GM19328 (cell line): ENCODE measurements around the gene MYO3B.

Experiments used
- ATAC-seq: cut with Tn5 transposase; IDR thresholded peaks from one replicate; pipeline ENCODE4 v1.9.1; 2021; ENCODE audit warnings: mild to moderate bottlenecking, moderate library complexity; ENCODE audit not compliant: unreplicated experiment

MYO3B gene

GRCh38 chr2:170501421-170502043 is 323.6 kb downstream of the MYO3B start:
- ATAC-seq, result no peak

GRCh38 chr2:170502361-170503130 is 324.6 kb downstream of the MYO3B start:
- ATAC-seq, result no peak

DNA sequence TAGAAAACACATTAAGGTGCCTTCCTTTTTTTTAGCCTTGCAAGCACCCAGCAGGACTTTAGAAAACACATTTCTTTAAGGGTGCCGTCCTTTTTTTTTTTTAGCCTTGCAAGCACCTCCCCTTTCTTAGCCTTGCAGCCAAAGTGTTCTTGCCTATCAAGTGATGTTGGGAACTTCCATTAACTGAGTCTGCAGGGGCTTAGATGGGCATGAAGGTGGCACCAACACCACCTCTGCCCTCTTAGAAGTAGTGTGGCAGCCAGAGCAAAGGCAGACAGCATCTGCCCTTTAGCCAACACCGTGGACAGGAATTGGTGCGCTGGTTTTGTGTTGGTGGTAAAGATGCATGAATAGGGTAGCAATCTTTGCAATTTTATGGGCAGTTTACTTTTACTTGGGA is 325.6 kb downstream of the MYO3B start:
- ATAC-seq, result no peak

DNA sequence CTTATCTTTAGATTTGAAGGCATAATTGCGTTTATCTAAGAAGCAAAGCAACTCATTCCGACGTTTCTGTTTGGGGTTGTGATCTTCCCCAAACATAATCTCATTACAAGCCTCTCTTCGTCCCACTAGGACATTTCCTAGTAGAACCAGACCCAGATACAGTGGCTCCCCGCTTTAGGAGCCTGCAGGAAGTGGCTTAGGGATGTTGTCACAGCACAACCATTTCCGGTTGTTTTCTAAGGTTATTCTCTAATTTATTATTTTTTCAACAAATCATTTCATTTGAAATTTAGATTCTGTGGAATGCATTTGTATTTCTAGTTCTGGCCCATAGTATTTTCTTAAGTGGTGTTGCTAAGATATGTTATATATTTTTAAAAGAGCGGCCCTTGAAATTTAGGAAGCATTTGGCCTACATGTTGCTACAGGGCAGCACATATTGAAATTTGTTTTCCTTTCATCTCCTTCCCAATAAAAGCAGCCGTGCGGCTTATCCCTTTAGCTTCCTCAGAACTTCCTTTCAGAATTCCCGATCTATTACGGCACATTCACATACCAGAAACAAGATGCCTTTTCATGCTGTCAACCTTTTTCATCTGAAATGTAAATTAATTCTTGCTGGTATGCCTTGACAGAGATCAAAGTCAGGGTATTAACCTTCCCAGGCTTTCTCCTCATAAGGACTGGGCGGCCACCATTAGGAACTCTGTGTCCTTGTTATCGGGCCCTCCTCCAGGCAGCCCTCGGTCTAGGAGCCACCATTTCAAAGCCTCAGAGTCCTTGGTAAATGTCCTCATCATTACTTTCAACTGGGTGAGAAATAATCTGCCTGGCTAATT is 326.2 kb downstream of the MYO3B start:
- no peak for ATAC-seq

GRCh38 chr2:170504810-170505145 is 326.8 kb downstream of the MYO3B start:
- no peak for ATAC-seq

GRCh38 chr2:170505631-170506275 is 327.8 kb downstream of the MYO3B start:
- ATAC-seq, result no peak

DNA sequence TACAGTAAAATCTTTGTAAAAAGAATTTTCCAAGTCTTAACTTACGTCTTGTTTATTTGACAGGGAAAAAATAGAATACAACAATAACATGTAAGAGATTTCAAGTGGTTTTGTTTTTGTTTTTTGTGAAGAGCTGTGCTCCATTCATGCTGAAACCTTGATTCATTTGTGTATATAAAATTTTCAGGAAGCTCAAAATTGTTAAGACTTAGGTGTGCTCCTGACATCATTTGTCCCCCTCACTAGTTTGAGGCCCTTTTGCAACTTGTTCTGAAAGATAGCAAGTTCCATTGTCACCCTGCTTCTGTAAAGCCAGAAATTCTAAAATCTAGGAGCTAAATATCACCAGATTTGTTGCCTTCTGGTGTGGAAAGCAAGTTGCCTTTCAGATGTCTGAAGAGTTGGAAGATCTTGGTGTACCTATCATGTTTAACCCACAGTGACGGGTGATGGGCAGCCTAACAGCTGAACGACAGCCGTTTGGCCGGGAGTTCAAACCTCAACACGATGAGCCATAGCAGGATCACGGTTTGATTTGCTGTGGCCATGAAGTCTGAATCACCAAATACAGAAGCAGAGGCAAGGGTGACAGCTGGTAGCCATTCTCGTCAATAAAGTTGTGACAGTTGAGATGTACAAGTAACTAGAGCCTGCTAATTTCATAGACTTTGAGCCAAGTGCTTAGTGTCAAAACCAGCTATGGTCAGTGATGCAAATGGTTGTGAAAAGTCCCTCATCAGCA is 331.7 kb downstream of the MYO3B start:
- no peak for ATAC-seq

DNA sequence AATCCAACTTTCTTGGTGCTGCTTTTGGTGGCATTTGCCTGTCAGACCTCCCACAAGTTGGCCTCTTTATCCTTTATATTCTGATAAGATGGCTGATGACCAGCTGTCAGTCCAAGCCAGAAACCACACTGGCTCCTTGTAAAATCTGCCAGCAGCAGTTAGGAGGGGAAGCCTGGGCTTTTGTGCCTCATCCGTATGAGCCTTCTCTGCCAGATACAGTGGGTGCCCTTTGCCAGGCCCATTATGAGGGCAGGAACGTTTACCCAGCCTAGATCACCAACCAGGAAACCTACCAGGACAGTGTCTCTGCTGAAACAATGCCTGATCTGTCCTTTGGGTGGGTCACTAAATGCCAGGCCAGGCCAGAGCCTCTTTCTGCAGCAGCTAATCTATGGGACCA is 334.3 kb downstream of the MYO3B start:
- ATAC-seq, result no peak

- no peak for ATAC-seq
Measured at GRCh38 chr2:170514140-170514539, 336.2 kb downstream of the MYO3B start.

DNA sequence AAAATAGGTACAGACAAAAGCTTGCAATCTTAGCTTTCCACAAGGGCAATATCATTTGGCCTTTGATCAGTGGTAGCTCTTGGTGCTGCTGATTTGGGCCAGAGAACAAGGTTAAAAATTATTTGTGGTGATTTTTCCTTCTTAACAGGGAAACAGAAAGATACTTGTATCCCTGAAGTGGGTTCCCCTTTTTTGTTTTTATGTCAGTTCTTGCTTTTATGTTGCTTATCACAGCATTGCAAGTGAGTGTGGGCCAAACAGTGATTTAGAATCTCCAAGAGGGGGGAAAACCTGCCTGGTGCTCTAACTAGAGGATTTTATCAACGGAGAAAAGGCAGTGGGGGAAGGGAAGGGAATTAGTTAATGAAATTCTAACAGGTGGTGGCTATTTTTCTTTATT is 339.6 kb downstream of the MYO3B start:
- ATAC-seq, result no peak

DNA sequence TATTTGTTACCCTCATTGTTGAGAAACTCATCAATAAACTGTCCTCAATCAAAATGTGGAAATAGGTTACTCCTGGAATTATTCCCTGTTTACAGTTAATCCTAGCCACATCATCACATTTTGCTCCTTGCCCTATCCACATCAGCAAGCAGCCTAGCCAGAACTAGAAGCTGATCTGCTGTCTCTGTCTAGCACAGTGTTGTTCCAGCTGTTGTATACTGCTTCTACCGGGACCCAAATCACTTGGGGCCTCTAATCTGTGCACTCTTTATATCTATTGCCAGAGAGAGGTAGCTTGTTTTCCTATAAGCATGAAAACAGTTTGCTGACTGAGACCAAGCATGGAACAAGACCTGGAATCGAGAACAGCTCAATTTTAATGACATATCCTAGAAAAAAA is 341.0 kb downstream of the MYO3B start:
- no peak for ATAC-seq

GRCh38 chr2:170521299-170521698 is 343.4 kb downstream of the MYO3B start:
- no peak for ATAC-seq

- no peak for ATAC-seq
Measured at GRCh38 chr2:170523506-170523905, 345.6 kb downstream of the MYO3B start.

DNA sequence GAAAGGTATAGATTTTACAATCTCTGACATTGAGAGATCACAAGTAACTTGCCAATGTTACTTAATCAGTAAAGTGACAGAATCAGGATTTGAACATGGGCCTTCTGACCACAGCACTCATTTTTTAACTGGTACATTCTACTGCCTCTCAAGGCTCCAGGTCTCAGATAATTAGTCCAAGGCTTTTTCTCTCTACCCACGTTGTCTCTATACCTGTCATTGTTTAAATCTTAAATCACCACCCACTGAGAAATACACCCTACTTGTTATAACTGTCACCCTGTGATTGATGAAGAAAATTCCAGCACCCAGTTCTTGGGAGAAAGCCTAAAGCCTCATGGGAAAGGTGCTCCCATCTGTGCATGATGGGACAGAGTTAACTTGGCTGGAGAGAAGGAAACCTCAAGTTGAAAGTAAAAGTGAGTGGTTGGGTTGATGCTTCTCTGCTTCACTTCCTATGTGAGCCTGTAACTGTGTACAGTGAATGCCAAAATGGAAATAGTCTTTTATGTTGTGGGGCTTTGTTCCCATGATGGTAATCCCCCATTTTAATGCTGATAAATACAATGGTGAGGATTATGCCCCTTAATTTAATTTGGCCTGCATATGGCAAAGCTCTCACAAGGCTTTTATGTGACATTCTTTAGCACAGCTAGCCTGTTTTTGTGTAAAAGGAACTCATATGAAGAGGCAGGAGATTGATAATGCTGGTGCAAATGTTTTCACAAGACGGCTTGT is 347.1 kb downstream of the MYO3B start:
- ATAC-seq, result no peak

GRCh38 chr2:170525566-170525900 is 347.6 kb downstream of the MYO3B start:
- ATAC-seq, result no peak

GRCh38 chr2:170530284-170530745 is 352.4 kb downstream of the MYO3B start:
- no peak for ATAC-seq

DNA sequence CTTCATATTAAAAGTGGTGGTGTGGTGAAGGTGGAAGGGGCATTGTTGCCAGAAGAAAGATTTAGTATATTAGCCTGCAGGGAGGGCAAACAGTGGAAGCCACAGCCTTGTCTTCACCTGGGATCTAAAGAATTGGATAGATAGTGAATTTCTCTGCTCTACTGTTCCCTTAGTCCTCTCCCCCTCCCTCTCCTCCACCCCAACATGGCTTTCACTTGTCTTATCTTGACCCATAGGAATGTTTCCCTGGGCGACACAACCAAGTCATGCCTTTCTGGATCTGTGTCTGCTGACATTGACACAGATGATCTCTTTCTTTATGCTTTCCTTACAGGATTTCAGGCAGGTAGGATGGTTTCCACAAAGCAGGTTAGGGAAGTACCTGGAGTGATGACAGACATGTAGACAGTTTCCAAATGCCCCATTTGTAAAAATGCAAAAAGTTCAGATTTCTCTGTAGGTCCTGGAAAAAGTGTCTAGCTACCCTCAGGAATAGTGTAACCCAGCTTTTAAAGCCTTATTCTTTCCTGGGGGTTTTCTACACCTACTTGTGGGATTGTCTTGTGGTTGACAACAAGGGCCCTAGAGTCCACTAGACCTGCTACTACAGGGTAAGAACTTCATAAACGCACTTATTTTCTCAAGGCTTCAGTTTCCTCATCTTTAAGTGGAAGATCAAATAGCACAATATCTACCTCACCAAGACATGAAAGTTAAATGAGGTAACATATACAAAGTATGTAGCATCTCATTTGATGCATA is 353.0 kb downstream of the MYO3B start:
- ATAC-seq, result no peak

DNA sequence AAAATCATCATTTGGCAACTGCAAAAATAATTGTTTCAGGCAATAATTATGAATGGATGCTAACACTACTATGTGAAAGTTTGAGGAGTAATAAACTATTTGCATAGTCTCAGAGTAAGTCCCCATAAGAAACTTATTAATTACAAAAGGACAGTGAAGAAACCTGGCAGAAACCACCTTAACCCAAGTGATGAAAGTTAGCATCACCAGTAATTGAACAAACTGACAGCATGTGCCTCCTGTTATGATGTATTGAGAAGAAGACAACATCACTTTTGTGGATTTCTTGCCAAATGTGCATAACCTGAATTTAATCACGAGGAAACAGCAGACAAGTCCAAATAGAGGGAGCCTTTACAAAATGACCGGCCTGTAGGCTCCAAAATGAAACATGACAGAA is 353.9 kb downstream of the MYO3B start:
- ATAC-seq, result no peak

GRCh38 chr2:170533156-170533555 is 355.2 kb downstream of the MYO3B start:
- ATAC-seq, result no peak
